Measurements from ENCODE around the gene ARL14EPL.

DNA sequence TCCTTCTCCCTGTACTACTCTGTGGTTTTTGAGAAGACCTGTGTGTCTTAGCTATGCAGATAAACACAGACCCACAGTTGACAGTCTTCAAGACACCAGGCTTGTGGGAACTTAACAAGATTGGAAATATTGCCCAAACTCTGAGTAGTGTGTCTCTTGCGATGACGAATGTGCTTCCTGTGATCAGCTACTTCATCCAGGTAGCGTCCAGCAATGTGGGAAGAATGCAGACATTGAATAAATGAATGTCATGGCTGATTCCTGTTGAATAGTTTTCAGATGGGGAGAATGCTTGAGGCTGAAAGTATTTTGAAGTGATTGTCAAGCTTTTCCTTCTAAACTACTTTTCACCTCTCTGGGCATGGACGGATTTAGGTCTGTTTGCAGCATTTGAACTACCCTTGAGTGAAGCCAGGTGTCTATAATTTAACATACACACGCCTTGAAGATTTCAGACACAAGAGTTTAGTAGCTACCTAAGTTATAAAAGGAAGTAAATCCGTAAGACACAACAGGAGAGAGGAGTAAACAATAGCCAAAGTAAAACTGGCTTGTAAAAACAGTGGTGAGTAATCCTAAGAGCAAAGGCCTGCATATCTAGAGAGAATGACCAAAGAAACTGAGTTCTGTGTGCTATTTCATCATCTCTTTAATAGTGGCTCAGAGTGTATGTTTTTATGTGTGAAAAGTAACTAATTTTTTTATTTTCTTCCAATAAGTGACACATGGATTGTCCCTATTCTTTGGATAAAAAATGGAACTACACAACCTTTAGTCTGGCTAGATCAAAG, 30.0 kb upstream of the ARL14EPL start:
- TF ChIP-seq, protein P1, sequence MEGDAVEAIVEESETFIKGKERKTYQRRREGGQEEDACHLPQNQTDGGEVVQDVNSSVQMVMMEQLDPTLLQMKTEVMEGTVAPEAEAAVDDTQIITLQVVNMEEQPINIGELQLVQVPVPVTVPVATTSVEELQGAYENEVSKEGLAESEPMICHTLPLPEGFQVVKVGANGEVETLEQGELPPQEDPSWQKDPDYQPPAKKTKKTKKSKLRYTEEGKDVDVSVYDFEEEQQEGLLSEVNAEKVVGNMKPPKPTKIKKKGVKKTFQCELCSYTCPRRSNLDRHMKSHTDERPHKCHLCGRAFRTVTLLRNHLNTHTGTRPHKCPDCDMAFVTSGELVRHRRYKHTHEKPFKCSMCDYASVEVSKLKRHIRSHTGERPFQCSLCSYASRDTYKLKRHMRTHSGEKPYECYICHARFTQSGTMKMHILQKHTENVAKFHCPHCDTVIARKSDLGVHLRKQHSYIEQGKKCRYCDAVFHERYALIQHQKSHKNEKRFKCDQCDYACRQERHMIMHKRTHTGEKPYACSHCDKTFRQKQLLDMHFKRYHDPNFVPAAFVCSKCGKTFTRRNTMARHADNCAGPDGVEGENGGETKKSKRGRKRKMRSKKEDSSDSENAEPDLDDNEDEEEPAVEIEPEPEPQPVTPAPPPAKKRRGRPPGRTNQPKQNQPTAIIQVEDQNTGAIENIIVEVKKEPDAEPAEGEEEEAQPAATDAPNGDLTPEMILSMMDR (IDR thresholded peaks at IDR 0.05; ENCODE audit: insufficient read depth, low read length, poor library complexity, severe bottlenecking) = no peak
- TF ChIP-seq EZH2phosphoT487 (conservative IDR thresholded peaks at IDR 0.05; ENCODE audit: low read length) = no peak

Data from SU-DHL-6 (cell line).